GM18517 (cell line): ENCODE results near the gene PRTG.

Experiments used
- ATAC-seq: cut with Tn5 transposase; IDR thresholded peaks from one replicate; pipeline ENCODE4 v1.9.1; 2021; ENCODE audit warnings: mild to moderate bottlenecking, moderate library complexity; ENCODE audit not compliant: unreplicated experiment

The PRTG gene

GRCh38 chr15:55574096-55574495 lies 168.9 kb downstream of the PRTG start:
- no peak for ATAC-seq

- no peak for ATAC-seq
These were observed 169.7 kb downstream of the PRTG start for GRCh38 chr15:55573224-55573623.

GRCh38 chr15:55564347-55565145 lies 178.4 kb downstream of the PRTG start:
- no peak for ATAC-seq

GRCh38 chr15:55562601-55563000 lies 180.4 kb downstream of the PRTG start:
- ATAC-seq, result no peak
